HG03280 (cell line): ENCODE data around the gene DNHD1.
A peak's percentile ranks its signal among the peaks of the same experiment; 100 is the strongest.

ENCODE experiments used
- ATAC-seq: cut with Tn5 transposase; IDR thresholded peaks from one replicate; pipeline ENCODE4 v1.9.1; 2021; ENCODE audit warnings: mild to moderate bottlenecking, moderate library complexity; ENCODE audit not compliant: unreplicated experiment

DNHD1 gene

DNA sequence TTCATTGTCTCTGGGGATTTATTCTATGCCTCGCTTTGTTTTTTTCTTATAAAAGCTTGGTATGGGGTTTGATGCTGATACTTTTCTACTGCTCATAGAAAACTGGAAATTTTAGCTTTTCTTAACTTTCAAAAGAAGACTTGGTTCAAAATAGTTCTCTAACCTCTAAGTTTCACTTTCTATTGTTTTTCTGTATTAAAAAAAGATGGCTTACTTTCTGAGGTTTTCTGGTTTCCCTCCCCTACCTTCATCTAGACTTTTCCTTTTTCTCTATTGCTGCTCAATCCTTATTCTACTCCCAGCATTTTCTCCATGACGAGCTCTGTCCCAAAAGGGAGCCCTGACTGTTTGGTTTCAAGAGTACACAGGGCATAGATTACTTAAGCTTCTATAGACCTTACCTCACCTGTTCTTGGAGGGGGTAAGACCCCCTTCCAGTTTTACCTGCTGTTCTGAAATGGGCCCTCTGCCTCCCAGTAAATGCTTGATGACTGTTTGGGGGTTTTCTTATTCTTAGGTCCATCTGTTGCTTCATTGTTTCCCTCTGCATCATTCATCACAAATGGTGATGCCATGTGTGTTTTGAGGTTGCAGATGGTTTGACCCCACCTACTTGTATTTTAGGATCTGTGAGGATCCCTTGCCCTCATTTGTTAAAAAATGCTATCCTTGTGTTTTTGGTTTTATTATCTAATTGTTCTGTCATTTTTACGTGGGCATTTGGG is 29.5 kb downstream of the DNHD1 start:
- ATAC-seq = no peak

DNA sequence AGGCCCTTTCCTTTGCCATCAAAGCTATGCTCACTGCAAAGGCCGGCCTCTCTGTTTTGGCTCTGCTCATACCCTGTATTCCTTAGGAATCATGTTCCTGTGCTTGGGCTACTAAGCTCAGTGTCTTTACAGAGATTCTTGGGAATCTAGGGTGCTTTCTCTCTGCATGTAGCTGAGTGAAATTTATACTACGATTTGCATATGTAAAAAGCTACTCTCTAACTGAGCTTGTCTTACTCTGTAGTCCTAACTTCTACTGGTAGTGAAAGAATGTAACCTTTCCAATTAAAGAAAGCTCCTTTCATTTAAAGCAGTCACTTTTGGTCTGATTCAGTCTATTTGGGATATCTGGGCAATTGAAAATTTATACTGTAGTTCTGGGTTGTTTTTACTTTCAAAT is 32.2 kb downstream of the DNHD1 start:
- no peak for ATAC-seq

DNA sequence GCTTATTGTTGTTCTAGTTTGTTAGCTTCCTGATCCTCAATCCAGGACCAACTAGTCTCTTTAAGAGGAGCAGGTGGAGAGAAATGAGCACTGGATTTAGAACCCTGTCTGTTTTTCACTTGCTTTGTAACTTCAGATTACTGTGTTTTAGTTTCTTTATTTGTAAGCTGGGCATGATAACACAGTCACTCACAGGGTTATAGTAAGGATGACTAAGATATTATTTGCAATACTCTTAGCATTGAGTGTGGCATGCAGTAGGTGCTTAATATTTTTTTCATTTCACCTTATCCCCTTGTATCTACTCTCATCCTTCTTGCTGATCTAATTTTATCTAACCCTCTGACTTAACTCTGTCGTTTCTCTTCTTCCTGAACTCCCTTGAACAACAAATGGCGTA is 33.8 kb downstream of the DNHD1 start:
- ATAC-seq = no peak

DNA sequence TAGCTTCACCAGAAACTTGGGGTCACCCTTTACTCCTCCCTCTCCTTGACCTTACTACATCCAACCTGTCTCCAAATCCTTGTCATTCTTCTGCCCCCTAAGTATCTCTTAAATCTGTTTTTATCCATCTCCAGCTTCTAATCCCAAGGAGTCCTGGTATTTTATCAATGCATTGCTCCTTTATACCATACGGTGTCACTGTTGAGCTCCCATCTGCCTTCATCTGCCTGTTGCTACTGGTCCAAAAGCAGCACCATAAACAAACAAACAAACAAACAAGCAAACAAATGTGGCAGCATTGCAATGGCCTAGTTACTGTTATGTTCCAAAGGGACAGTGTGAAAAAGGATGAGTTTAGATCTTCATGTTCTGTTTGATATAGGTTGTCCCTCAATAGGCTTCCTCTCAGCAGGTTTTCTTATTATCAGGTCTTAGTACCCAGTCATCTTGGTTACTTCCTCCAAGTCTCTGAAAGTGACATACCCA is 34.2 kb downstream of the DNHD1 start:
- ATAC-seq = peak; percentile 58

DNA sequence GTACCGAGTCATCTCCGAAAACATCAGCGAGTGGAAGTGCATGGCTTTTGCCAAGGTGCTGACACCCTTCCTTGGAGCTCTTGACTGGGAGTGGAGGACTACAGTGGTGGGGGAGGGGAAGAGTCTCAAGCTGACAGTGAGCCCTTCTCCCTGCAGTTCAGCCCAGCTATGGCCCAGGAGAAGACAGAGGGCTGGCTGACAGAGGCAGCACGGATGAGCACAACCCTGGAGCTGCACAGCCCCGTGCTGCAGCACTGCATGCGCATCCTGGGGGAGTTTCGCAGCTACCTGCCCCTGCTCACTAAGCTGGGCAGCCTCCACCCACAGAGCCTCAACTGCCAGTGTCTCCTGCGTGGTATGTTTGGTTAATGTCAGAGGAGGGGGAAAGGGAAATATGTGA is 41.4 kb downstream of the DNHD1 start:
- no peak for ATAC-seq

DNA sequence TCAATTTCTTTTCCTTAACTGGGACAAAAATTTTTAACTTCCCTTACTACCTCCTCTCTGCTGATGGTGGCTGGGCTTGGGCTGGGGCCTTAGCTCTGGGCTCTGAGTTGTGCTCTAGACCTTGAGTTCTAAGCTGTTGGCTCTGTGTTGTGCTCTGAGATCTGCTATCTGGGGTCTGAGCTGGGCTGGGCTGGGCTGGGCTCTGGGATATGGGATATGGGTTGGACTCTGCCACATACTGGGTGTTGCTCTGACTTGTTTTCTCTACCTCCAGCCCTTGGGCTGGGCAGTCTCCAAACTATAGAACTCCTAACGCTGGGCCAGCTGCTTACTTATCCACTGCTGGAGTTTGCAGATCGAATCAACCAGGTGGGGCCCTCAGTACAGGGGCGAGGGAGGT is 41.9 kb downstream of the DNHD1 start:
- ATAC-seq = no peak

DNA sequence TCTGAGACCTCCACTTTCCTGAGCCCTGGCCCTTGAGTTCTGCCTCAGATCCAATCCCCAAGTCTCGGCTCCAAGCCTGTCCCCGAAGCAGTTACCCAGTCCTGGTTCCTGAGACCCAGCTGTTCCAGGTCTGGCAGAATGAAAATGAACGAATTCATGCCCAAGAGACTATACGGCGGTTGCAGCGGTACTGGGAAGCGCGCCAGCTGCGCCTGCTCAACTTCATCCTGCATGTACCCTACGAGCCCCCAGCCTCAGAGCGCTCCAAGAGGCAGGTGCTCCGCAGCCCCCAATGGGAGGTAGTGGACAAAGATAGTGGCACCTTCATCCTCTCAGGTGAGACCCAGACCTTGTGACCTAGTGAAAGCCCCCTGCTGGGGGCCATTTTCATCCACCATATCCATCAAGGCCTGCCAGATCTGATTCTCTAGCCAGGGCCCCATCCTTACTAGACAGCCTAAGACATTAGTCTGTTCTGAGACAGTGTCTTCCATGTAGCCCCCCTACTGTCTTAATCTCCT is 42.7 kb downstream of the DNHD1 start:
- ATAC-seq = no peak

DNA sequence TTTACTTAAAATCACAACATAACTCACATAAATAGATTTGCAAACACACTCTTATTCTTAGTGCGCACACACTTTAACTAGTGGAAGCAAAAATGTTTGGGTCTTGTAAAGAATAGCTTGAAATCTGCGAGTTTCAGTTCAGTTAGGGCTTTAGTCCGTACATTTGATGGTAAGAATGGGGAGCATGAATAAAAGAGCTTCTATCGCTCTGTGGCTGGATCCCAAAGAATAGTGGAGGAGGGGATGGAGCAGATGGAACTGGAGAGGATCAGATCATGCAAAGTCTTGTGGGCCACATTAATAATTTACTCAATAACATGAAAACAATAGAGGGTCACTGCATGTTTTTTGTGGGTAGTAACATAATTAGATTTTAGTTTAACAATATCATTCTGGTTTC is 44.3 kb downstream of the DNHD1 start:
- no peak for ATAC-seq

DNA sequence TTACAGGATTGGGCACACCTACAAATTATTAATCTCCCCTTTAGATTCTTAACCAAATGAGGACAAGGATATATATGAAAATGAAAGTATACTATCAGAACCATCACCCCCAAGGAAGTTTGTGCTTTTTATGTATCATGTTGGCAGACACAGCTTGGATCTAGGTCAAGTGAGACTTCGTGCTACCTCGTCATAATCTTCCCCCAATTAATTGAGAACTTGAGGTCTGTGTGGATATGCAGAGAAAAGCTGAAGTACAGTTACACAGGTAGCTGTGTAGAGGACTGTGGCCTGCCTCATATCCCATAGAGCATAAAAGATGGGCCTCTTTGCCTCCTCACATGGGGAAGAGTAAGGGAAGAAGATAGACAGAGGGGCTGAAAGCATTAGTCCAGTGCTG is 45.6 kb downstream of the DNHD1 start:
- ATAC-seq = no peak

DNA sequence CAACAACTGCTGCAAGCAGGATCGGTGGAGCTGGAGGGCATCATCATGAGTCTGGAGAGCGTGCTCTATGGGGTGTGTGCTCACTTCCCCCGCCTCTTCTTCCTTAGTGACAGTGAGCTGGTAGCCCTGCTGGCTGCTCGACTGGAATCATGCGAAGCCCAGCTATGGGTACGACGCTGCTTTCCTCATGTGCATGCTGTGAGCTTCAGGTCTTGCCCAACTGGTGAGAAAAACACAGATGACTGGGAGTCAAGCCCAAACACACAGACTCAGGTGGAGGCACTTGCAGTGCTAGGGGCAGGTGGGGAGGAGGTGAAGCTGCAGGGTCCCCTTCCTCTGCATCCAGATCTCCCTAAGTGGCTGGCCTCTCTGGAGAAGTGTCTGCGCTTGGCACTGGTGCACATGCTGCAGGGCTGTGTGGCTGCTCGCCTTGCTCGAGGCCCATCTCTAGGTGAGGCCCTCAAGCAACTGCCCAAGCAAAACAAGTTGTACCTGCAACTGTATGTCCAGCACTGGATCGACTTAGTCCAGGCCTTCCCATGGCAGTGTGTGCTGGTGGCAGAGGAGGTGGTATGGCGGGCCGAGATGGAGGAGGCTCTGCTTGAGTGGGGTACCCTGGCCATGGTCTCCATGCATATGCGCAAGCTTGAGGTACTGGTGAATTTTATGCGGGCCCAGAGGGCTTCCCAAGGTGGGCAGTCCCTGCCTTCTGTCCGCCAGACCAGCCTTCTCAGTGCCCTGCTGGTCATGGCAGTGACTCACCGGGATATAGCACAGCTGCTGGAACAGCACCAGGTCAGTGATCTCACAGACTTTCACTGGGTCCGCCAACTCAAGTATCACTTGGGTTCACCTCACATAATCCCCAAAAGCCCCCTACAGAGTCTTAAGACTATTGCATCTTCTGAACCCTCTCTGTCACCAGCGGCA is 48.1 kb downstream of the DNHD1 start:
- no peak for ATAC-seq

DNA sequence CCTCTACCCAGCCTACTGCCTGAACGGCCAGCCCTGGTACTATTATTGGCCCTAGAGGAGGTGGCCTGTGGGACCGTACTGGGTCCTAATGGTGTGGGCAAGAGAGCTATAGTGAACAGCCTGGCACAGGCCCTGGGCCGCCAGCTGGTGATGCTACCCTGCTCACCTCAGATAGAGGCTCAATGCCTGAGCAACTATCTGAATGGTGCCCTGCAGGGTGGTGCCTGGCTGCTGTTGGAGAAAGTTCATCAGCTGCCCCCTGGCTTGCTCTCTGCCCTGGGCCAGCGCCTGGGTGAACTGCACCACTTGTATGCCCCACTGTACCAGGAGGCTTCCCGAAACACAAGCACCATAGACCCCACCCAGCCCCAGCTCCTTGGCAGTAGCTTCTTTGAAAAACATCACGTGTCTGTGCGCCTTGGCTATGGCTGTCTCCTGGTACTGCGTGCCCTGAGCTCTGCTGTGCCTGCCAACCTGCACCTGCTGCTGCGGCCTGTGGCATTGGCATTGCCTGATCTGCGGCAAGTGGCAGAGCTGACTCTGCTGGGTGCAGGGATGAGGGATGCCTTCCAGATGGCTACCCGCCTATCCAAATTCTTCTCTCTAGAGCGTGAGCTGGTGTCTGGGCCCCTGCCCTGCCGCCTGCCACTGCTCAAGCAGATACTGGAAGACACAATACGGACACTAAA is 49.0 kb downstream of the DNHD1 start:
- ATAC-seq = no peak

DNA sequence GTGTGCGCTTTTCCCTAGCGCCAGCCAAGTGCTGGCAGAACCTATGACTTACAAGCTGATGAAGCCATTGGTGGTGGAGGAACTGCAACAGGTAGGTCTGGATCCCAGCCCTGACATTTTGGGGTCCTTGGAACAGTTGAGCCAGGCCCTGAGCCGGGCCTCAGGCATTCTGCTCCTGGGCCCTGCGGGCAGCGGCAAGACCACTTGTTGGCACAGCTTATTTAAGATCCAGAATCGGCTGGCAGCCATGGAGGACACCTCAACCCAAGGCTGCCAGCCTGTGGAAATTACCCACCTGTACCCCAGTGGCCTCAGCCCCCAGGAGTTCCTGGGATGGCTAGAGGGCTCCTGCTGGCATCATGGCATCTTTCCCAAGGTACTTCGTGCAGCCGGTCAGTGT is 49.7 kb downstream of the DNHD1 start:
- no peak for ATAC-seq

DNA sequence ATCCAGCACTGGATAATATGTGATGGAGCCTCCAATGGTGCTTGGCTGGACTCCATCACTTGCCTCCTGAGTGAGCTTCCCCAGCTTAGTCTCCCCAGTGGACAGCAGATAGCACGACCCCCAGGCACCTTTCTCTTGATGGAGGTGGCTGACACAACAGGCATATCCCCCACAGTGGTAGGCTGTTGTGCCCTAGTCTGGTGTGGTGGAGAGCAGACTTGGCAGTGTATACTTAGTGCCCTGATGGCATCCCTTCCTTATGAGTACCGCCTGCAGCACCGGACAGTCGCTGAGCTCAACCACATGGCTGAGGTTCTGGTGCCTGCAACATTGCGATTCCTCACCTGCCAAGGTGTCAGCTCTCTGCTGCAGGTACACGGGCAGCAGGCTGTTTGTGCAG is 50.1 kb downstream of the DNHD1 start:
- no peak for ATAC-seq

DNA sequence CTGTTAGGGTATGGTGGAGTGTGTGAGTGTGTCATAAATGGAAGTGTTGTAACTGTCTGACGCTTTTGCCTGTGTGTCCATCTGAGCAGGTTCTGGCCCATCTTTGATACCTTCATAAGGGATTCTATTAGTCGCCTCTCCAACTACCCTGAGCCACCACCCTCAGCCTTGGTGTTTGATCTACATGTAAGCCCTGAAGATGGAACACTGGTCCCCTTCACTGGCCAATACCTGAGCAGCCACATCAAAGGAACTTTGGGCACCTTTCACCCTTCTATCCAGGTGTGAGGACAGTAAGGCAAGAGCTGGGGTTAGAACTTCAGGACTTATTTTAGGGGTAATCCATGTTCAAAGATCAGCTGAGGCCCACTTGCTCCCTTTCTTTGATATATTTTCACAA is 51.0 kb downstream of the DNHD1 start:
- ATAC-seq = no peak

DNA sequence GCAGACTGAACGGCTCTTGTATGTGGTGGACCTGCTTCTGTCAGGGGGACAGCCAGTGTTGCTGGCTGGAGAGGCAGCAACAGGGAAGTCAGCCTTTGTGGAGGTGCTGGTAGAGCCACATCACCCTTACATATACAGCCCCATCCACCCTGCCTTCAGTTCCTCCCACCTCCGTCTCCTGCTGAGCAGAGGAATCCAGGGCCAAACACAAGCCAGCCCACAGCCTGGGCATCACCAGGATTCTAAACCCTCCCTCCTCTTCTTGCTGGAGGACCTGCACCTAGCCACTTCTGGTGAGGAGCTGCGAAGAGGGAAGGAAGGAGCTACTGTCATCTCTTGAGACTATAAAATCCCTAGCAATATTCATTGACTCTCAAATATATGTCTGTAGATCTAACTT is 51.6 kb downstream of the DNHD1 start:
- no peak for ATAC-seq

DNA sequence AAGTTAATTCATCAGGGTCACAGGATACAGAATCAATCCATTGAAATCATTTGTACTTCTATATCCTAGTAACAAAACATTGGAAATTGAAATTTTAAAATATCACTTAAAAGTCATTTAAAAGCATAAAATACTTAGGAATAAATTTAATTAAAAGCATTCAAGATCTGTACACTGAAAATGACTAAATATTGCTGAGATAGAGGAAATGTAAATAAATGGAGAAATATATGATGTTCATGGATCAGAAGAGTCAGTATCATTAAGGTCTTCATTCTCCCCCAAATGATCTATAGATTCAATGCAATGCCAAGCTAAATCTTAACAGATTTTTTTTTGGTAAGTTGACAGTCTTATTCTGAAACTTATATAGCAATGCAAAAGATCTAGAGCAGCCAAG is 56.6 kb downstream of the DNHD1 start:
- ATAC-seq = no peak

DNA sequence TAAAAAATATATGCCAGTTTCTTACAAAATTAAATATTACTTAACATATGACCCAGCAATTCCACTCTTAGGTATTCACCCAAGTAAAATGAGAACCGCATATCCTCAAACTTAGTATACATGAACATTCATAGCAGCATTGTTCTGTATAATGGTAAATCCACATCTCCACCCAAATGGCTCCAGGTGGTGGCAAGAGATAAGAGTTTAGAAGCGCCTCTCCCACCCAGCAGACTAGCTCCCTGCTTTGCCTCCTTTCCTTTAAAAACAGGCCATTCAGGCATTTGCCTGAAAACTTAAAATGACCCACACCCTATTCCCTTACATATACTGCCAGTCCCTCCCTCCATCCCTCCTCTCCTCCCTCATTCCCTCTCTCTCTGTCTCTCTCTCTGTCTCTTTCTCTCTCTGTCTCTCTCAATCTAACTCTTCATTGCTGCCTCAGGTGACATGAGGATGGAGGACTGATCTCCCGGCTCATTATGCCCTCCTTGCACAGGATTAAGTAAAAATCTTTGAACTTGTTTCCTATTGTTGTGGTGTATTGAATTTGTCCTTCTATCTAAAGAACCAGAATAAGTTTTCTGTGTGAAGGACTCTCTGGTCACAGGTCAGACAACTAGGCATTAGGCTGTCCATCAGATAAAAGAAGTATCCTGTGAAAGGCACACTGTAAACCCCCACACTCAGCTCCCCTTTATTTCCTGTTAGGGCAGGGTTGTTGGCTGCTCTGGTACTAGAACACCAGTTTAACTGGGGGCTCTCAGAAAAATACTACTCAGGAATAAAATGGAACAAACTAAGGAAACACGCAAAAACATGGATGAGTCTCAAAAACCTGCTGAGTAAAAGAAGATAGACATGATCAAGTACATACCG is 58.0 kb downstream of the DNHD1 start:
- no peak for ATAC-seq

DNA sequence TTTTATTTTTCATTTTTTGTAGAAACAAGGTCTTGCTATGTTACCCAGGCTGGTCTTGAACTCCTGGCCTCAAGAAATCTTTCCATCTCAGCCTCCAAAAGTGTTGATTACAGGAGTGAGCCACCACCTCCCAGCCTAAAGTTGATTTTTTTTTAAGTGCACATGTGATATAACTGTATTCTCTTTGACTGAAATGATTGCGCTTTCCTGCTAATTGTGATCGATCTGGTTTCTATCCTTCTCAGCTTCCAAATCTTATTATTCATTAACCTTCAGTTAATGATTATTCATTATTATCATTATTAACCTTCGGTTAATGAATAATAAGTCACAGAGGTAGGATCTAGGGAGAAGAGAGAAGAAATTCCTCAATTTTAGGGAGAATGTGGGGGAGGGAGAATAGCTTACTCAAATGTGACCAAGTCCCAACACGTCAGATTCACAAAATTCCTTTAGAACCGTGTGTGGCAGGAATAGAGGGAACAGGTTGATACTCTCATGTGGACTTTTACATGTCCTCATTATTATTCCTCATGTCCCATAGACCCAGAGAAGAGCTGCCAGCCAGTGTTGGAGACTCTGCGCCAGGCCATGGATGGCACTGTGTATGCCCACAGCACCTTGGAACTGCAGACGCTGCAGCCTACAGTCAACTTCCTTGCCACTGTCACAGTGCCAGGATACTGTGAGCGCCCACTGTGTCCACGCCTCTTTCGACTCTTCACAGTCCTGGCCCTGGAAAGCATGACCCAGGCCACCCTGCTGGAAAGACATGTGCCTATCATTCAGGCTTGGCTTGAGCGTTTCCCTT is 59.3 kb downstream of the DNHD1 start:
- ATAC-seq = no peak

DNA sequence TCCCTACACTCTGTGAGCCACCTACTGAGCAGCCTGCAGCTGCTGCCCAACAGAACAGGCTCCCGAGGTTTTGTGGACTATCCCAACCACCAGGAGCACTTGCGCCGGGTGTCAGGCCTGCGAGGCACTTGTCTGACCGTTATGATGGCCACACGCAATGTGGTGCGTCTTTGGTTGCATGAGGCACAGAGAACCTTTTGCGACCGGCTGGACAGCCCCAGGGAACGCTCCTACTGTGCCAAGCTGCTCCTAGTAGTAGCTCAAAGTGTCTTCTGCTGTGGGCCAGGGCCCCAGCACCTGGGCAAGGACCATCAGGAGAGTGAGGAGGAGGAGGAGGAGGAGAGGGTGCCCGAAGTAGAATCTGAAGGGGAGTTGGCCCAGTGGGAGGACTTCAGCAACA is 60.0 kb downstream of the DNHD1 start:
- ATAC-seq = no peak
